ENCODE results near the gene DMPK.

- TF ChIP-seq EZH2 (IDR thresholded peaks at IDR 0.05; ENCODE audit: insufficient read depth, poor library complexity, severe bottlenecking) (no peak), EZH2phosphoT487 (IDR thresholded peaks at IDR 0.05; ENCODE audit: insufficient read depth, low read depth) (no peak)
Measured at GRCh38 chr19:45804959-45805230, 22.6 kb upstream of the DMPK start.
